Adrenal gland (tissue), 5 donors: ENCODE results near the gene URB2.

Experiments
- POLR2A ChIP-seq, 2 donors: fragments of 450-650 bp; IDR thresholded peaks; one replicate each; pipeline ENCODE4 v1.6.1; 2017; ENCODE audit warnings: antibody characterized with exemption in 2 of 2, mild to moderate bottlenecking in 2 of 2, moderate library complexity in 1 of 2
- TF ChIP-seq, protein P1 (sequence below), 6 experiments: fragments of 450-650 bp in 4 of 6; fragments of 200-600 bp in 2 of 6; sonication (generic) in 1 of 6; IDR thresholded peaks; 1 replicate in 5 of 6; 2 replicates in 1 of 6; pipeline versions ENCODE4 v1.5.1 to v1.8.0; 2016 to 2021; ENCODE audit warnings: antibody characterized with exemption in 6 of 6, mild to moderate bottlenecking in 2 of 6, moderate library complexity in 1 of 6
- donor health status: DM: no; HTN: no; CAD: no.

DNA sequence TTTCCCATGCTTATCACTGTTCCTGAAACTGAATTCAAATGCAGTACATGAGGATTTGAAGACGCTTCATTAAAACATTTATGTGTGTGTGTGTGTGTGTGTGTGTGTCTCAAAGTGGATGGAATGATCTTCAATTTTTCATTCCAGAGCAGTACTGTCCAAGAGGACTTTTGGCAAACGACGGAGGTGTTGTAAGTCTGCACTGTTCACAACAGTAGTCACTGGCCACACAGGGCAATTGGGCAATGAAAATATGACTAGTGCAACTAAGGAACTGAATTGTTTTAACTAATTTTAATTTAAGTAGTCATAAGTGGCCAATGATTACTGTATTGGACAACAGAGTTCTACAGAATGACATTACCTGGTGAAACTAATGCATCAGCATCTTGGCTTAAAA, 5.2 kb upstream of the URB2 start:
- TF ChIP-seq, protein P1, sequence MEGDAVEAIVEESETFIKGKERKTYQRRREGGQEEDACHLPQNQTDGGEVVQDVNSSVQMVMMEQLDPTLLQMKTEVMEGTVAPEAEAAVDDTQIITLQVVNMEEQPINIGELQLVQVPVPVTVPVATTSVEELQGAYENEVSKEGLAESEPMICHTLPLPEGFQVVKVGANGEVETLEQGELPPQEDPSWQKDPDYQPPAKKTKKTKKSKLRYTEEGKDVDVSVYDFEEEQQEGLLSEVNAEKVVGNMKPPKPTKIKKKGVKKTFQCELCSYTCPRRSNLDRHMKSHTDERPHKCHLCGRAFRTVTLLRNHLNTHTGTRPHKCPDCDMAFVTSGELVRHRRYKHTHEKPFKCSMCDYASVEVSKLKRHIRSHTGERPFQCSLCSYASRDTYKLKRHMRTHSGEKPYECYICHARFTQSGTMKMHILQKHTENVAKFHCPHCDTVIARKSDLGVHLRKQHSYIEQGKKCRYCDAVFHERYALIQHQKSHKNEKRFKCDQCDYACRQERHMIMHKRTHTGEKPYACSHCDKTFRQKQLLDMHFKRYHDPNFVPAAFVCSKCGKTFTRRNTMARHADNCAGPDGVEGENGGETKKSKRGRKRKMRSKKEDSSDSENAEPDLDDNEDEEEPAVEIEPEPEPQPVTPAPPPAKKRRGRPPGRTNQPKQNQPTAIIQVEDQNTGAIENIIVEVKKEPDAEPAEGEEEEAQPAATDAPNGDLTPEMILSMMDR (IDR thresholded peaks at IDR 0.05): no peak
- TF ChIP-seq POLR2A (IDR thresholded peaks at IDR 0.05): no peak
